ENCODE data around the gene IL18BP.

The IL18BP gene

GRCh38 chr11:72041364-72042063 is 42.8 kb downstream of the IL18BP start:
- TF ChIP-seq CTCF (conservative IDR thresholded peaks at IDR 0.05; ENCODE audit: control insufficient read depth, insufficient read depth, low read depth, low read length) = no peak
- DNase-seq (ENCODE audit: low read depth) = peak; percentile 58
- peak overlapping the region; percentile 72 for H3K4me3 ChIP-seq (ENCODE audit: control insufficient read depth, low read depth, low read length)

- no peak for TF ChIP-seq CTCF (conservative IDR thresholded peaks at IDR 0.05; ENCODE audit: control insufficient read depth, insufficient read depth, low read depth, low read length)
- no peak for DNase-seq (ENCODE audit: low read depth)
- peak overlapping the region; percentile 72 for H3K4me3 ChIP-seq (ENCODE audit: control insufficient read depth, low read depth, low read length)
Observed at GRCh38 chr11:72042064-72042745, 43.5 kb downstream of the IL18BP start.

GRCh38 chr11:72045849-72046248 is 47.1 kb downstream of the IL18BP start:
- DNase-seq (ENCODE audit: low read depth) = no peak
- H3K4me3 ChIP-seq (ENCODE audit: control insufficient read depth, low read depth, low read length) = no peak overlapping the region
- no peak for TF ChIP-seq CTCF (conservative IDR thresholded peaks at IDR 0.05; ENCODE audit: control insufficient read depth, insufficient read depth, low read depth, low read length)

GRCh38 chr11:72048766-72049460 is 50.2 kb downstream of the IL18BP start:
- DNase-seq (ENCODE audit: low read depth) = no peak
- no peak for TF ChIP-seq CTCF (conservative IDR thresholded peaks at IDR 0.05; ENCODE audit: control insufficient read depth, insufficient read depth, low read depth, low read length)
- no peak overlapping the region for H3K4me3 ChIP-seq (ENCODE audit: control insufficient read depth, low read depth, low read length)

All from fibroblast of mammary gland (primary cell).